ENCODE data around the gene RBM20. TPM values are rescaled to one million over a fixed set of nuclear protein-coding genes. Genes with fewer than 3 reads are reported as not detected.

Gene RBM20
- total RNA-seq, 2 experiments from 2014 or later = 0.06 to 0.17 TPM

GRCh38 chr10:110858297-110858934, 214.3 kb downstream of the RBM20 start:
- DNase-seq = no peak

GRCh38 chr10:110859206-110859972, 215.3 kb downstream of the RBM20 start:
- no peak for ATAC-seq (ENCODE audit: low read depth)

More at GRCh38 chr10:110858297-110858934, 214.3 kb downstream of the RBM20 start:
- Mint-ChIP-seq H3K27ac (peak overlapping the region; percentile 86), H3K27me3 (no peaks in the 10 kb centered on the region), H3K9me3 (peaks cover 6% of the 10 kb centered on the region), H3K4me3 (peak overlapping the region; percentile 62), H3K4me1 (peaks cover 67% of the 10 kb centered on the region), H3K36me3 (peaks cover 6% of the 10 kb centered on the region)
- ATAC-seq (ENCODE audit: low read depth) = peak; percentile 10
- POLR2A ChIA-PET = interaction anchor here (0.8 to 6.8 kb wide), 15 partner anchors 7 to 61 kb away, joined by 3 to 53 read pairs (median 6); partner anchors contain the start of genes BBIP1, PDCD4 and SHOC2

GRCh38 chr10:110859973-110860376, 215.8 kb downstream of the RBM20 start:
- Mint-ChIP-seq H3K27ac (peak overlapping the region; percentile 86), H3K9me3 (peaks cover 5% of the 10 kb centered on the region), H3K36me3 (peaks cover 4% of the 10 kb centered on the region), H3K4me1 (peaks cover 71% of the 10 kb centered on the region), H3K27me3 (no peaks in the 10 kb centered on the region), H3K4me3 (peak overlapping the region; percentile 29)
- ATAC-seq (ENCODE audit: low read depth) = no peak
- no peak for DNase-seq
- POLR2A ChIA-PET = interaction anchor here (1.0 to 6.8 kb wide), 8 partner anchors 7 to 56 kb away, joined by 3 to 53 read pairs (median 8); partner anchors contain the start of gene PDCD4

More at GRCh38 chr10:110859206-110859972, 215.3 kb downstream of the RBM20 start:
- H3K4me1 Mint-ChIP-seq = peaks cover 68% of the 10 kb centered on the region
- POLR2A ChIA-PET = interaction anchor here (1.0 to 6.8 kb wide), 8 partner anchors 8 to 60 kb away, joined by 3 to 53 read pairs (median 9); partner anchors contain the start of genes BBIP1, PDCD4 and SHOC2
- no peaks in the 10 kb centered on the region for H3K27me3 Mint-ChIP-seq
- peaks cover 6% of the 10 kb centered on the region for H3K36me3 Mint-ChIP-seq
- H3K9me3 Mint-ChIP-seq = peaks cover 6% of the 10 kb centered on the region
- H3K27ac Mint-ChIP-seq = peak overlapping the region; percentile 86
- no peak for DNase-seq
- peak overlapping the region; percentile 32 for H3K4me3 Mint-ChIP-seq

GRCh38 chr10:110860576-110861241, 216.6 kb downstream of the RBM20 start:
- H3K4me3 Mint-ChIP-seq = peak overlapping the region; percentile 29
- peak; percentile 82 for ATAC-seq (ENCODE audit: low read depth)
- peaks cover 2% of the 10 kb centered on the region for H3K9me3 Mint-ChIP-seq
- DNase-seq = peak; percentile 60
- H3K36me3 Mint-ChIP-seq = peaks cover 4% of the 10 kb centered on the region
- POLR2A ChIA-PET = interaction anchor here (0.6 to 6.8 kb wide), 8 partner anchors 9 to 58 kb away, joined by 3 to 53 read pairs (median 6); partner anchors contain the start of genes BBIP1, PDCD4 and SHOC2
- no peaks in the 10 kb centered on the region for H3K27me3 Mint-ChIP-seq
- peak overlapping the region; percentile 86 for H3K27ac Mint-ChIP-seq
- peaks cover 78% of the 10 kb centered on the region for H3K4me1 Mint-ChIP-seq

- Mint-ChIP-seq H3K27me3 (no peaks in the 10 kb centered on the region), H3K27ac (peak overlapping the region; percentile 86), H3K36me3 (peaks cover 1% of the 10 kb centered on the region), H3K4me1 (peaks cover 84% of the 10 kb centered on the region), H3K9me3 (no peaks in the 10 kb centered on the region), H3K4me3 (peak overlapping the region; percentile 29)
- POLR2A ChIA-PET = interaction anchor here (0.6 to 6.8 kb wide), 8 partner anchors 8 to 57 kb away, joined by 3 to 53 read pairs (median 6); partner anchors contain the start of genes BBIP1, PDCD4 and SHOC2
- ATAC-seq (ENCODE audit: low read depth) (no peak), DNase-seq (no peak)
Measured at GRCh38 chr10:110861476-110861875, 217.3 kb downstream of the RBM20 start.

GRCh38 chr10:110861930-110862649, 218.0 kb downstream of the RBM20 start:
- ATAC-seq (ENCODE audit: low read depth) (no peak), DNase-seq (no peak)
- Mint-ChIP-seq H3K9me3 (no peaks in the 10 kb centered on the region), H3K4me3 (no peak overlapping the region), H3K27me3 (no peaks in the 10 kb centered on the region), H3K36me3 (peaks cover 1% of the 10 kb centered on the region), H3K4me1 (peaks cover 88% of the 10 kb centered on the region), H3K27ac (peak overlapping the region; percentile 97)
- POLR2A ChIA-PET = interaction anchor here (0.7 to 6.8 kb wide), 5 partner anchors 9 to 723 kb away, joined by 4 to 53 read pairs (median 7); partner anchors contain the start of genes BBIP1, PDCD4 and SHOC2

DNA sequence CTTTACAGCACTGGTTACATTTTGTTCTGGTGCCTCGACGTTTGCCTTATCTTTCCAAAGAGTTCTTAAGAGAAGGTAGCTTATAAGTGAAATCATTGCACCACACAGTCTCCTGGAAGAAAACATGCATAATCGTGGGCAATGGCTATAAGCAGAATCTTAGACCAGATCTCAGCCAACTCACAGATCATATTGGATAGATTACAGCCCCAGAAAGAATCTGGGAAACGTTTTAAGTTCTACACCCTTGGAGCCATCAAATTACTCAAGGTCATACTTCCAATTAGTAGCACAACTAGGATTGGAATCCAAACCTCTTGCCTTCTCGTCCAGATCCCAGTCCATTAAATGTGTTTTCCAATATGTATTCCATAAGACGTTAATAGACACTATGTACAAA, 218.8 kb downstream of the RBM20 start:
- H3K27ac Mint-ChIP-seq = peak overlapping the region; percentile 97
- H3K4me1 Mint-ChIP-seq = peaks cover 88% of the 10 kb centered on the region
- ATAC-seq (ENCODE audit: low read depth) = no peak
- H3K9me3 Mint-ChIP-seq = no peaks in the 10 kb centered on the region
- no peak for DNase-seq
- POLR2A ChIA-PET = interaction anchor here (0.7 to 6.8 kb wide), 2 partner anchors 9 to 724 kb away, joined by 4 to 53 read pairs; partner anchors contain the start of gene PDCD4
- no peaks in the 10 kb centered on the region for H3K36me3 Mint-ChIP-seq
- H3K4me3 Mint-ChIP-seq = no peak overlapping the region
- H3K27me3 Mint-ChIP-seq = no peaks in the 10 kb centered on the region

DNA sequence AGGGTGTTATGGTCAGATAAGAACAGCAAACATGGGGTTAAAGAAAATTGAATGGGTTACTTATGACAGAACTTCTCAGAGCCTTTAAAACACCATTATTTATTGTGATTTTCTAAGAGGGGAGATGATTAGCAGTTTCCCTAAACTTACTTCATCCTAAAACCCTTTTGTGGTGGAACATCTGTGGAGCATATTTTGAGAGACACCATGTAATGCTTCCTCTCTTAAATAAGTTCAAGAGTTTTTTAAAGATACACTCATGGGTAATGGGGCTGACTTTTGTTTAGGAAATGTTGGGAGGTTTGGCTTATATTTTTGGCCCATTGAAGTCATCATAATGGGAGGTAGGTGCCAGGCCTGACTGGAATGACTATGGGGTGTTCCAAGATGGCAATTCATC, 219.2 kb downstream of the RBM20 start:
- Mint-ChIP-seq H3K4me3 (no peak overlapping the region), H3K4me1 (peaks cover 87% of the 10 kb centered on the region), H3K27ac (peak overlapping the region; percentile 97), H3K9me3 (no peaks in the 10 kb centered on the region), H3K36me3 (no peaks in the 10 kb centered on the region), H3K27me3 (no peaks in the 10 kb centered on the region)
- DNase-seq (no peak), ATAC-seq (ENCODE audit: low read depth) (no peak)
- POLR2A ChIA-PET = interaction anchor here (6.8 kb wide), 1 partner anchor 8 kb away, joined by 53 read pairs; the partner anchor contains the start of gene PDCD4

GRCh38 chr10:110863956-110864355, 219.8 kb downstream of the RBM20 start:
- DNase-seq (no peak), ATAC-seq (ENCODE audit: low read depth) (no peak)
- Mint-ChIP-seq H3K36me3 (no peaks in the 10 kb centered on the region), H3K27me3 (no peaks in the 10 kb centered on the region), H3K27ac (peak overlapping the region; percentile 97), H3K9me3 (no peaks in the 10 kb centered on the region), H3K4me3 (peak overlapping the region; percentile 83), H3K4me1 (peaks cover 88% of the 10 kb centered on the region)
- POLR2A ChIA-PET = interaction anchor here (0.8 to 2.2 kb wide), 6 partner anchors 9 to 60 kb away, joined by 3 to 13 read pairs (median 8); partner anchors contain the start of genes BBIP1 and SHOC2

DNA sequence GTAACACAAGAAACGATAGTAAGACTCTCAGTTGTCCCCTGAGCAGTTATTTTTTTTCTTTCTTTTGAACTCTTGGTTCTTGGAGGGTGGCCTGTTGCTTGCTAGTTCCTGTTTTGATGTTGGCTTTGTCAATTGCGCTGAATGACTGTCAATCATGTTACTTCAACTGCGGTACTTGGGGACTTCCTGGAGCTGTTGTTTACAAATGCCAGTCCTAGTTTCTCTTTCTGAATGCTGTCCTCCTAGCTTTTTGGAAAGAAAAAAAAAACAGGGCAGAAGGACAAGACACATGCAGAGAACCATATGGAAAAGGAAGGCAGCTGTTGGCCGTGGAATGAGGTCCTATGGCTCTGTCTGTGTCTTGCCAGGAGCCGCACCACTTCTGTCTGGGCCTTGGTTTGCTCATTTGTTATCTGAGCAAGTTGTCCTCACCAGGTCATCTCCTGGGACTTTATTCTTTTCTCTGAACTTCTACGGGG, 220.6 kb downstream of the RBM20 start:
- H3K4me1 Mint-ChIP-seq = peaks cover 88% of the 10 kb centered on the region
- POLR2A ChIA-PET = interaction anchor here (0.7 to 2.2 kb wide), 8 partner anchors 8 to 61 kb away, joined by 3 to 13 read pairs (median 6); partner anchors contain the start of genes BBIP1 and SHOC2
- H3K4me3 Mint-ChIP-seq = peak overlapping the region; percentile 83
- DNase-seq = no peak
- H3K27ac Mint-ChIP-seq = peak overlapping the region; percentile 97
- H3K36me3 Mint-ChIP-seq = peaks cover 4% of the 10 kb centered on the region
- H3K9me3 Mint-ChIP-seq = no peaks in the 10 kb centered on the region
- ATAC-seq (ENCODE audit: low read depth) = peak; percentile 62
- no peaks in the 10 kb centered on the region for H3K27me3 Mint-ChIP-seq

DNA sequence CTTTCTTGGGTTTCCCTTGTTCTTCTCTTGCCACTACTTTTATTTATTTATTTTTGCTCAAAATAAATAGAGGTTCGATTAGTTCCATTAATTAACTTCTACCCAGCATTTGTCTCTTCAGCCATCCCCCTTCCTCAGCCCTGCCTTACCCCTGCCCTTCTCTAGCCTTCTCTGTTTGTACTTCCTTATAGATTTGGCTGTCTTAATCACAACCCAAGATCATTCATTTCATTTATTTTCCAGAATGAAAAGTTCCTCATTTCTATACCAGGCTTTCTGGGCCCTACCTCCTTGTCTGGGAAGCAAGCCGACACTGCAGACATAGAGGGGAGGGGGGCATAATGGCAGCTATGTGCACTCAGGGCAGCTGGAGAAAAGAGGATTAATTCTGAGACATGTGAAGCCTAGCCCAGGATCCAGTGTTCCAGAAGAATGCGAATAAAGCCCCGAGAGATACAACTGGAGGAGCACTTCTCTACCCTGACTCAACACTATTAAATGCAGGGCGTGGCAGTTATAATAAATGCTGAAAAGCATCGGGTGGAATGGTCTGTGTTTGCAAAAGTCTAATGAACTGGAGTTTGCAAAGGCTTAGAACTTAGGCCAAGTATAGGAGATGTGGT, 221.2 kb downstream of the RBM20 start:
- Mint-ChIP-seq H3K27me3 (no peaks in the 10 kb centered on the region), H3K4me3 (peak overlapping the region; percentile 83), H3K27ac (peak overlapping the region; percentile 97), H3K36me3 (peaks cover 5% of the 10 kb centered on the region), H3K4me1 (peaks cover 88% of the 10 kb centered on the region), H3K9me3 (no peaks in the 10 kb centered on the region)
- POLR2A ChIA-PET = interaction anchor here (0.7 to 2.2 kb wide), 7 partner anchors 8 to 62 kb away, joined by 3 to 13 read pairs (median 6); partner anchors contain the start of genes BBIP1 and SHOC2
- DNase-seq (no peak), ATAC-seq (ENCODE audit: low read depth) (no peak)
